GM19395 (cell line): ENCODE data around the gene KANSL3.
"Not testable (repeated sequence)": the region's sequence is repeated elsewhere in the genome, so short reads cannot be mapped to it uniquely, and the experiment has no call there.

Experiments used
- ATAC-seq: cut with Tn5 transposase; IDR thresholded peaks from one replicate; pipeline ENCODE4 v1.9.1; 2021; ENCODE audit warnings: mild to moderate bottlenecking, moderate library complexity; ENCODE audit not compliant: unreplicated experiment

KANSL3 gene

DNA sequence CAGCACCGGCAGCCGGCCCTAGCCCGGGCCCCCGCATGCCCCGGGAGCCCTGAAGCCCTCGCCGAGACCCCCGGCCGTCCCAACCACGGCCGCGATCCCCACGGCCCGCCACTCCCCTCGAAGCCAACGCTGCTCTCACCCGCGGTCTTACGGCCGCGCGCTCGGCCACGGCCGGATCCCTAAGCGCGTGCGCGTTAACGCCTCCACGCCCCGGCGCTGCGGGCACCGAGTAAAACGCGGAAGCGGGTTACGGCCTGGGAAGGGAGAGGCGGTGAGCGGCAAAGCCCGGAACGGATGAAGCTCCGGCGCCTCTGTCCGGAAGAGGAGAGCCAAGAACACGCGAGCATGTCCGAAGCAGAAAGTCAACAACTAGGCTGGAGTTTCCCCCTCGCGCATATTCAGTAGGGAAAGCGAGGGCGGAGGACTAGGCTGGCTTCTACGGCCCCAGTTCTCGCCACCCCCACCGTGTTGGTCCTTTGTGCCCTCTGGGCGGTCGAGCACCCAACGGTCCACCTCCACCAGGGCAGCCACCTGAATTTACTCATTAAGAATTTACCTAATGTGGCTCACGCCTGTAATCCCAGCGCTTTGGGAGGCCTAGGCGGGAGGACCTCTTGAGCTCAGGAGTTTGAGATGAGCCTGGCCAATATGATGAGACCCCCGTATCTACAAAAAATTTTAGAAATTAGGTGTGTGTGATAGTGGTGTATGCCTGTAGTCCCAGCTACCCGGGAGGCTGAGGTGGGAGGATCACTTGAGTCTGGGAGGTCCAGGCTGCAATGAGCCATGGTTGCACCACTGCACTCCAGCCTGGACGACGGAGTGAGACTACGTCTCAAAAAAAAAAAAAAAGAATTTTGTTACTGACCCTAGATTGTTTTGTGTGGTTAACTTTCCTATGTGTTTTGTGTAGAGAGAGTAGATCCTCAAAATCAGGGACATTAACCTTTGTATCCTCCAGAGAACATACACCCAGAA is at the start of gene KANSL3:
KANSL3 (minus strand) TSS at position 169 of the 978 bp plus-strand sequence. CDS start 1,177 bp downstream, outside the sequence.
- peak; percentile 63 for ATAC-seq

DNA sequence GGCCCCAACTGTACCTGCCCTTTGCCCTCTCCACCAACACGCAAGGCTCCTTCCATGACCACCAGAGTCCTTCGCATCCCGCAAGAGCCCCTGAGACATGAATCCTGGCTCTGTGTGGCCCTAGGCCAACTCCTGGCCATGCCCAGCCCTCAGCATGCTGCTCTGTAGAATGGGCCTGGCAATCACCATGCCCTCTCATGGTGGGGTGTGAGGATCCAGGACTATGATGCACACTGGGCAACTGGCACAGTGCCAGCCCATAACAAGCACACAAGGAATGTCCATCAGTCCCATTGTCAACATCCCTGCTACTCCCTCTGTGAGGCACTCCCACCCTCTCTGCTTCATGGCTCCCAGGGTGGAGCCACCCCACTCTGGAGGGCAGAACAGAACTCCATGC is 49.2 kb upstream of the KANSL3 start:
- no peak for ATAC-seq

- ATAC-seq = no peak
These were observed 47.7 kb upstream of the KANSL3 start for GRCh38 chr2:96685577-96686459.

- ATAC-seq = no peak
These were observed 46.9 kb upstream of the KANSL3 start for GRCh38 chr2:96684883-96685576.

DNA sequence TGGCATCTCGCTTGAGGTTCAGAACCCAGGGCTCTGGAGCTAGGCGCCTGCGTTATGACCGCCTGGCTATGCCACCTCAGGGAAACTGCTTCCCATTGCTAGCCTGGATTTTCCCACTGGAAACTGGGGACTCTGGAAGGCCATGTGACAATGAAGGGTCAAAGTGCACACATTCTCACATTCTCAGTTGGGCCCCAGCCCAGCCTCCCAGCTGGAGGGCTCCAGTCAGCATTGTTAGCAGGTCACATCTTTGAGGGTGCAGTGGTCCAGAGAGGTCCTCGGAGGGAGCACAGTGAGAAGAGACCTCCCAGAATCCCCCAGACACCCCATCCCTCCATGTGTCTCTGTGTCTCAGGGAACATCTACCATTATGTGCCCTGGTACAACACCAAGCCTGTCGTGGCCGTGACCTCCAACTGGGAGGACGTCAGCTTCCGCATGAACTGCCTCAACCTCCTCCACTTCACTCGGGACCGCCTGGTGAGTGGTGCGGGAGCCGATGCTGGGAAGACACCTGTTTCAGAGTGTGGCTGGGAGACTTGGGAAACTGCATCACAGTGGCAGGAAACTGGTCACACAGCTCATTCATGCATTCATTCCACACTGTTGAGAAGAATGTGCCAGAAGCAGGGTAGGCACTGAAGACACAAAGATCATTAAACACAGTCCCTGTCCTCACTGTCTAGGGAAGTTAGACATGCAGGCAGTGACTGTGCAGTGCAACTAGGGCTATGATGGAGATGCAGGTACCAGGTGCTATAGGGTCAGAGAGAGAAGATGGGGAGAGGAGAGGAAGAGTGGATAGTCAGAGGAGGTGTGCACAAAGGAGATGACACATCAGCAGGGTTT is 46.1 kb upstream of the KANSL3 start:
- no peak for ATAC-seq

- no peak for ATAC-seq
These were observed 45.2 kb upstream of the KANSL3 start for GRCh38 chr2:96683307-96683706.

GRCh38 chr2:96681540-96681939 is 43.4 kb upstream of the KANSL3 start:
- ATAC-seq = no peak

- no peak for ATAC-seq
These were observed 42.5 kb upstream of the KANSL3 start for GRCh38 chr2:96680561-96681141.

- no peak for ATAC-seq
These were observed 41.7 kb upstream of the KANSL3 start for GRCh38 chr2:96679848-96680247.

DNA sequence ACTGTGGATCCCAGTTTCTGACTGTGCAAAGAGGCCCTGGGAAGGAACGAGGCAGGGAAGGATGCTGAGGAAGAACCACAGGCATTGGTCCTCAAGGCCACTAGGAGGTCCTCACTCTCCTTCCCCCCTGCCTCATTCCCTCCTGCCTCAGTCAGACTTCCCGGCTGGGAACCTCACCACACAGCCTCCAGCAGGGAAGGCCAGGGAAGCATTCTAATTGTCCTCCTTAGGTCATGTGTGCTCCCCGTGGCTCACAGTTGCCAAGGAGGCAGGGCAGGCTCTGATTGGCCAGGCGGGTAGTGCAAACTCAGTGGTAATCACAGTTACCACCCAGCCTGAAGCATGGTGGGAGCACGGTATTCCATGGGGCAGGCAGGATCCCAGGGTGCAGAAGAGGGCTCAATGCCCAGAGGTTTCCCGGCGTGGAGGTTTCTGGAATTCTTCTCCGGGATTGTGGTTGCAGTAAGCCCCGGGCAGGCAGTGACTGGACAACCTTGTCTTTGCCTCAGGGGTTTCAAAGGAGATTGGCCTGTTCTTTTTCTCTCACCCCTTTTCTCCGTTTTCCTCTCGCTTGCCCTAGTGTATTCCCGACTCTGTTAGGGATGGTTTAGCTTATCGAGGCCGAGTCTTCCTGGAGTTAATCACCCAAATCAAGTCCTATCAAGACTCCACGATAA is 31.6 kb upstream of the KANSL3 start:
- no peak for ATAC-seq

- ATAC-seq = no peak
These were observed 30.7 kb upstream of the KANSL3 start for GRCh38 chr2:96668771-96669170.

DNA sequence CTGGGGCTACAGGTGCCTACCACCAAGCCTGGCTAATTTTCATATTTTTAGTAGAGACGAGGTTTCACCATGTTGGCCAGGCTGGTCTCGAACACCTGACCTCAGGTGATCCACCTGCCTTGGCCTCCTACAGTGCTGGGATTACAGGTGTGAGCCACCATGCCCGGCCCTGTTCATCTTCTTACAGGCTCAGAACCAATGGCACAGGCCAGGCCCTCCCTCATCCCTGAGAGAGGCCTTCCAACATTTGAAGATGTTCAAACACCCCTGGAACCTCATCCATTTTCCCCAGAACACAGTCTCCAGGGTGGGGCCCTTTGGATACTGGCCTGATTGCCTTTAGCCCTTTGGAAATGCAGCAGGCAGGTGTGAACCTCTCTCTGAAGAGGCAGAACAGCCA is 27.6 kb upstream of the KANSL3 start:
- ATAC-seq = not testable (repeated sequence)

GRCh38 chr2:96665083-96665569 is 27.0 kb upstream of the KANSL3 start:
- no peak for ATAC-seq

- no peak for ATAC-seq
These were observed 26.3 kb upstream of the KANSL3 start for GRCh38 chr2:96664366-96664925.

DNA sequence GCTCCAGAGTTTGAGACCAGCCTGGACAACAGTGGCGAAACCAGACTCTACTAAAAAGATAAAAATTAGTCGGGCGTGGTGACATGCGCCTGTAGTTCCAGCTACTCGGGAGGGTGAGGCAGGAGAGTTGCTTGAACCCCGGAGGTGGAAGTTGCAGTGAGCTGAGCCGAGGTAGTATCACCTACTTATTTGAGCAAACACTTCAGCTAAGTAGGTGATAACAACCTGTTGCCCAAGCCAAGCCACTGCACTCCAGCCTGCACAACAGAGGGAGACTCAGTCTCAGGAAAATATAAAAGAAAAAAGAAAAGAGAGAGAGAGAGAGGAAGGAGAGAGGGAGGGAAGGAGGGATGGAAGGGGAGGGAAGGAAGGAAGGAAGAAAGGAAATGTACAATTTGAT is 25.7 kb upstream of the KANSL3 start:
- ATAC-seq = no peak

GRCh38 chr2:96663177-96663576 is 25.1 kb upstream of the KANSL3 start:
- ATAC-seq = no peak

DNA sequence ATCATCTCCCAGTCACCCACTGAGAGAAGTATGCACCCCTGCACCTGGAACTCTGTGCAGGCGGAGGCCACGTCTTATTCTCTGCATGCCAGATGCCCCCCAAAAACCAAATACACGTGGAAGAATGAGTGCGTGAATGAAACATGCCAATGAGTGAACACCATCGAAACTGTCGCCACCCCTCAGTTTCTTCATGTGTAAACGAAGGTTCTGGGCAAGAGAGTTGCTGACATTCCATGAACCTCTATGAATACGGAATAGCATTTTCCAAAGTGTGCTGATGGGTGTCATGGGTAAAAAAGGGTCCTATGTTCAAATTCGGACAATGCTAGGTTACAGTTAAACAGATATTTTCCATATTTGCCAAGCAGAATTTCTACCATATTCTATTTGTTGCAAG is 24.2 kb upstream of the KANSL3 start:
- ATAC-seq = no peak

DNA sequence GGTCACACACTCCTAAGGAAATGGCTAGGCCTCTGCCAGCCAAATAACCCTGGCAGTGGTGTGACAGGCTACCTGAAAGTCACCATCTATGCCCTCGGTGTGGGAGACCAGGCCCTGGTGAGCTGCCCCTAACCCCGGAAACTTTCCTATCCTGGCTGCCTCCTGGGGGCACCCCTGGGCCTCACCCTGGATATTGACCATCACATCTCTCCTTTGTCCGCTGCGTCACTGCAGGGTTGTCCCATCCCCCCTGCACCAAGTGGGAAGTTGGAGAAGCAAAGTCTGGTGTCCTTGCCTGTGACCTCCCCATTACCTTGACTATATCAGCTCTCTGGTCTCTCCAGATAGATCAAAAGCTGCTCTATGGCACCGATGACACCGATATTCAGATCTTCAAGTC is 23.2 kb upstream of the KANSL3 start:
- no peak for ATAC-seq

DNA sequence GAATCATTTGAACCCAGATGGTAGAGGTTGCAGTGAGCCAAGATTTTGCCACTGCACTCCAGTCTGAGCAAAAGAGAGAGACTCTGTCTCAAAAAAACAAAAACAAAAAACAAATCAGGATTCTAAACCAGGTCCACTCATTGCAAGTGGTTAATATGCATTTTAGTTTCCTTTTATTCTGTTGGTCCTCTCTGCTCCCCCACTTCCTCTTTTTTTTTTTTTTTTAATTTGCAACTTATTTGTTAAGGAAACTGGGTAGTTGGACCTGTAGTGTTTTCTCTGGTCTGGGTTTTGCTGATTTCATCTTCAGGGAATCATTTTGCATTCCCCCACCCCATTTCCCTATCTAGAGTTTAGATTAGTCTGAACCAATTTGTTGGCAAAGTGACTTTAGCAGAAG is 18.4 kb upstream of the KANSL3 start:
- ATAC-seq = no peak
